Measurements from ENCODE around the gene PLA2G6.
"Not testable (repeated sequence)": the region's sequence is repeated elsewhere in the genome, so short reads cannot be mapped to it uniquely, and the experiment has no call there.

Gene PLA2G6

GRCh38 chr22:38164551-38164918 is 17.1 kb downstream of the PLA2G6 start:
- no peak for DNase-seq (ENCODE audit: low read depth in 2 of 2)
- TF ChIP-seq, protein P1, sequence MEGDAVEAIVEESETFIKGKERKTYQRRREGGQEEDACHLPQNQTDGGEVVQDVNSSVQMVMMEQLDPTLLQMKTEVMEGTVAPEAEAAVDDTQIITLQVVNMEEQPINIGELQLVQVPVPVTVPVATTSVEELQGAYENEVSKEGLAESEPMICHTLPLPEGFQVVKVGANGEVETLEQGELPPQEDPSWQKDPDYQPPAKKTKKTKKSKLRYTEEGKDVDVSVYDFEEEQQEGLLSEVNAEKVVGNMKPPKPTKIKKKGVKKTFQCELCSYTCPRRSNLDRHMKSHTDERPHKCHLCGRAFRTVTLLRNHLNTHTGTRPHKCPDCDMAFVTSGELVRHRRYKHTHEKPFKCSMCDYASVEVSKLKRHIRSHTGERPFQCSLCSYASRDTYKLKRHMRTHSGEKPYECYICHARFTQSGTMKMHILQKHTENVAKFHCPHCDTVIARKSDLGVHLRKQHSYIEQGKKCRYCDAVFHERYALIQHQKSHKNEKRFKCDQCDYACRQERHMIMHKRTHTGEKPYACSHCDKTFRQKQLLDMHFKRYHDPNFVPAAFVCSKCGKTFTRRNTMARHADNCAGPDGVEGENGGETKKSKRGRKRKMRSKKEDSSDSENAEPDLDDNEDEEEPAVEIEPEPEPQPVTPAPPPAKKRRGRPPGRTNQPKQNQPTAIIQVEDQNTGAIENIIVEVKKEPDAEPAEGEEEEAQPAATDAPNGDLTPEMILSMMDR (IDR thresholded peaks at IDR 0.05; ENCODE audit: low read depth, low read length) = no peak
- no peak overlapping the region for H3K4me3 ChIP-seq (replicated peaks in 1 of 2; ENCODE audit: low read depth in 2 of 2, low read length in 2 of 2)

GRCh38 chr22:38163844-38164550 is 17.6 kb downstream of the PLA2G6 start:
- no peak overlapping the region for H3K4me3 ChIP-seq (replicated peaks in 1 of 2; ENCODE audit: low read depth in 2 of 2, low read length in 2 of 2)
- TF ChIP-seq, protein P1 (IDR thresholded peaks at IDR 0.05; ENCODE audit: low read depth, low read length) = no peak
- no peak for DNase-seq (ENCODE audit: low read depth in 2 of 2)

DNA sequence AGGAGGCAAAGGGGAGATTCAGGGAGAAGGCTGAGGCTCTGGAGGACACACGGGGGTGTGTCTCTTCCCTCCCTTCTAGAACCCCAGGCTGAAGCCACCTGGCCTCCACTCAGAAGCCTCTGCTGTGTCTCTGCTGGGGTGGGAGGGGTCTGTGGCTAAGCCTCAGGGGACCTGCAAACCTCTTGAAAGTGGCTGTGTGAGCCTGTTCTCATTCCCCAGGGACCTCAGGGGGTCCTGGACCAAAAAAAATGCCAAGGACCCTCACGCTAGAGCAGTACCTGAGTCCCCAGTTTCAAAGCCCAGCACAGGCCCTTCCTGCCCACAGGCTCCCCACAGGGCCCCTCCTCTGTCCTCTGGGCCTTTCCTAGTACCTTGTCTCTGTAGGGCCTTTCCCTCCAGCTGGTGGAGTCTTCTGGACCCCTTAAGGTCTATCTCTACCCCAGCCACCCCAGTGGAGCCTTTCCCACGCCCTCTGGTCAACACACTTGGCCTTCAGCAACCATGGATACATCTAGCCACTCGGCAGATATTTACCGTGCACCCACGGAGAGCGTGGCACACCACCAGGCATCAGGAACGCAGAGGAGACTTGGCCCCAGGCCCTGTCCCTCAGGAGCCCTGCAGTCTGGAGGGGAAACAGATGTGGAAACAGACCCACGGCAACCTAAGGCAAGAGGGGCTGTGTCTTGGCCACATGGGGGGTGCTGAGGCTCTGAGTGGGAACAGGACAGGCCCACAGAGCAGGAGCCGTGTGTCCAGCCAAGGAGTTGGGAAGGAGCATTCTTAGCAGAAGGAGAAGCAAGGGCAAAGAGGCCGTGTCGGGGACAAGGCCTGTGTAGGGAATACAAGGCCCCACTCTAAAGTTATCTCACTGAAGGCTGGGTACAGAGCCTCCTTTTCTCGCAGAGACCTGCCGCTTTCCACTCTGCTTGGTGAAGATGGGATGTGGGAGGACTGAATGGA is 18.5 kb downstream of the PLA2G6 start:
- TF ChIP-seq, protein P1 (IDR thresholded peaks at IDR 0.05; ENCODE audit: low read depth, low read length) = no peak
- no peak for DNase-seq (ENCODE audit: low read depth in 2 of 2)
- H3K4me3 ChIP-seq (replicated peaks in 1 of 2; ENCODE audit: low read depth in 2 of 2, low read length in 2 of 2) = no peak overlapping the region

DNA sequence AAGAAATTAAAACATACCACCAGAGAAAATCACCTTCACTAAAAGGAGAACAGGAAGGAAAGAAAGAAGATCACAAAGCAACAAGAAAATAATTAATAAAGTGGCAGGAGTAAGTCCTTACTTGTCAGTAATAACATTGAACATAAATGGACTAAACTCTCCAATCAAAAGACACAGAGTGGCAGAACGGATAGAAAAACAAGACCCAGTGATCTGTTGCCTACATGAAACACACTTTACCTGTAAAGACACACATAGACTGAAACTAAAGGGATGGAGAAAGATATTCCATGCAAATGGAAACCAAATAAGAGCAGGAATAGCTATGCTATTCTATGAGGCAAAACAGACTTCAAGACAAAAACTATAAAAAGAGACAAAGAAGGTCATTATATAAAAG is 25.9 kb downstream of the PLA2G6 start:
- no peak overlapping the region for H3K4me3 ChIP-seq (replicated peaks in 1 of 2; ENCODE audit: low read depth in 2 of 2, low read length in 2 of 2)
- TF ChIP-seq, protein P1 (IDR thresholded peaks at IDR 0.05; ENCODE audit: low read depth, low read length) = no peak
- DNase-seq (ENCODE audit: low read depth in 2 of 2) = no peak

DNA sequence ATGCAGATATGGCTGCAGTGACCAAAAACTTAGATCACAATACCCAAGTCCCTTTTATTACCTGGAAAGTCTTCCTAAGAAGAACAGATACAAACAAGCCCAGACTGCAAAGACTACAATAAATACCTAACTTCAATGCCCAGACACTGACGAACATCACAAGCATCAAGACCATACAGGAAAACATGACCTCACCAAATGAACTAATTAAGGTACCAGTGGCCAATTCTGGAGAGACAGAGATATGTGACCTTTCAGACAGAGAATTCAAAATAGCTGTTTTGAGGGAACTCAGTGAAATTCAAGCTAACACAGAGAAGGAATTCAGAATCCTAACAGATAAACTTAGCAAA is 27.1 kb downstream of the PLA2G6 start:
- H3K4me3 ChIP-seq (replicated peaks in 1 of 2; ENCODE audit: low read depth in 2 of 2, low read length in 2 of 2); DNase-seq (ENCODE audit: low read depth in 2 of 2): not testable (repeated sequence)

- no peak for DNase-seq (ENCODE audit: low read depth in 2 of 2)
- TF ChIP-seq, protein P1 (IDR thresholded peaks at IDR 0.05; ENCODE audit: low read depth, low read length) = no peak
- H3K4me3 ChIP-seq (replicated peaks in 1 of 2; ENCODE audit: low read depth in 2 of 2, low read length in 2 of 2) = no peak overlapping the region
Observed at GRCh38 chr22:38153821-38154562, 27.6 kb downstream of the PLA2G6 start.

- DNase-seq (ENCODE audit: low read depth in 2 of 2) = no peak
- no peak overlapping the region for H3K4me3 ChIP-seq (replicated peaks in 1 of 2; ENCODE audit: low read depth in 2 of 2, low read length in 2 of 2)
- TF ChIP-seq, protein P1 (IDR thresholded peaks at IDR 0.05; ENCODE audit: low read depth, low read length) = no peak
Observed at GRCh38 chr22:38151126-38151500, 30.5 kb downstream of the PLA2G6 start.

All from cardiac fibroblast (primary cell).